GM18499 (cell line): ENCODE results near the gene ZNF473.
"Not testable (repeated sequence)": the region's sequence is repeated elsewhere in the genome, so short reads cannot be mapped to it uniquely, and the experiment has no call there.

Experiments
- ATAC-seq: cut with Tn5 transposase; IDR thresholded peaks from one replicate; pipeline ENCODE4 v1.9.1; 2021; ENCODE audit warnings: moderate number of reproducible peaks; ENCODE audit not compliant: insufficient read depth, unreplicated experiment

ZNF473 gene

GRCh38 chr19:50090706-50091105, 64.9 kb downstream of the ZNF473 start:
- not testable (repeated sequence) for ATAC-seq

DNA sequence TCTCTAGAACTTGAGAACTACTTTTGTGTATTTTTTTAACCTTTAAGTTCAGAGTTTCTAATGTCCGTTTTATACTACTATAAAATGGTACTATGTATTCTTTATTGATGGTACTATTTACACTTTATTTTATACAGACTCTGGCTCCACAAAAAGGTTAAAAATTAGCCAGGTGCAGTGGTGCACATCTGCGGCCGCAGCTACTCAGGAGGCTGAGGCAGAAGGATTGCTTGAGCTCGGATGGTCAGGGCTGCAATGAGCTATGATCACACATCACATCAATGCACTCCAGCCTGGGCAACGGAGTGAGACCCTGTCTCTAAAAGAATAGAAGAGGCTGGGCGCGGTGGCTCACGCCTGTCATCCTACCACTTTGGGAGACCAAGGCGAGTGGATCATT, 66.0 kb downstream of the ZNF473 start:
- not testable (repeated sequence) for ATAC-seq

GRCh38 chr19:50092597-50092996, 66.8 kb downstream of the ZNF473 start:
- not testable (repeated sequence) for ATAC-seq

DNA sequence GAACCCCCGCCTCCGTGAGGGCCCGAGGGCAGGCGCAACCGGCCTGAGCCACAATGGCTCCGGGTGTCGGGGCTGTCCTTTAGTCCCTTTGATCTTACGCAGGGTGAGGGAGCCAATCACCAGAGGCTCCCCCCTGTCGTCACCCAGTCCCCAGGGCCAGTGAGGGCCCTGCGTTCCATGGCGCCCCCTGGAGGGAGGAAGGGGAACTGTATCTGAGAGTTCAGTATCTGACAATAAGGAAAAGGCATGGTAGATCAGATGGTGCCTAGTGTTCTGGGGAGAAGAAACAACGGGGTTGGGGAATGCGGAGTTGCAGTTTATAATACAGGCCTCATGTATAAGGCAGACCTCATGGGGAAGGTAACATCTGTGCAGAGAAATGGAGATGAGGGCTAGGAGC, 72.1 kb downstream of the ZNF473 start:
- ATAC-seq, result not testable (repeated sequence)

DNA sequence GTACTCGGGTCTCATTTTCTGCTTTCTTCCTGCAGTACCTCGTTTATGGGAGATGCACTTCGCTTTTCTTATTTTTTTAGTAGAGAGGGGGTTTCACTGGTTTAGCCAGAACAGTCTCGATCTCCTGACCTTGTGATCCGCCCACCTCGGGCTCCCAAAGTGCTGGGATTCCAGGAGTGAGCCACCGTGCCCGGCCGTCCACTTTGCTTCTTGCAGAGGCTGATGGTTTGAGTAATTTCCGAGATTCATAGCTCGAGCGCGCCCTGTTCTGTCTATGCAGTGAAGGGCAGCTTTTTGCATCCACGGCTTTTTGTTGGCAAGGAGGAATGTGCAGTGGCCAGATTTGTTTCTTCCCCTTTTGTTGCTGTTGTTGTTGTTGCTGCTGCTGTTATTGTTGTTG, 73.1 kb downstream of the ZNF473 start:
- ATAC-seq, result not testable (repeated sequence)

DNA sequence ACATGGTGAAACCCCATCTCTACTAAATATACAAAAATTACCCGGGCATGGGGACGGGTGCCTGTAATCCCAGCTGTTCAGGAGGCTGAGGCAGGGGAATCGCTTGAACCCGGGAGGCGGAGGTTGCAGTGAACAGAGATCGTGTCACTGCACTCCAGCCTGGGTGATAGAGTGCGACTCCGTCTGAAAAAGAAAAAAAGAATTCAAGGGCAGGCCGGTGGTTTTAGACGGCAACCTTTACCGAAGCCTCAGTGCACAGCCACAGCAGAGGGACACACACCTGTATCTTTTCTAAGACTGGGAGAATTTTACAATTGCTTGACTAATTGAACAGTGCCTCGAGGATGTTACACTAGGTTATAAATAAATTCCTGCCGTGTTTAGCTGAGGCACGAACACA, 73.9 kb downstream of the ZNF473 start:
- not testable (repeated sequence) for ATAC-seq

DNA sequence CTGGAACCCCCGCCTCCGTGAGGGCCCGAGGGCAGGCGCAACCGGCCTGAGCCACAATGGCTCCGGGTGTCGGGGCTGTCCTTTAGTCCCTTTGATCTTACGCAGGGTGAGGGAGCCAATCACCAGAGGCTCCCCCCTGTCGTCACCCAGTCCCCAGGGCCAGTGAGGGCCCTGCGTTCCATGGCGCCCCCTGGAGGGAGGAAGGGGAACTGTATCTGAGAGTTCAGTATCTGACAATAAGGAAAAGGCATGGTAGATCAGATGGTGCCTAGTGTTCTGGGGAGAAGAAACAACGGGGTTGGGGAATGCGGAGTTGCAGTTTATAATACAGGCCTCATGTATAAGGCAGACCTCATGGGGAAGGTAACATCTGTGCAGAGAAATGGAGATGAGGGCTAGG, 75.1 kb downstream of the ZNF473 start:
- ATAC-seq, result not testable (repeated sequence)
